GM18870 (cell line): ENCODE results near the gene RAB1B.

Source experiments
- ATAC-seq: cut with Tn5 transposase; IDR thresholded peaks from one replicate; pipeline ENCODE4 v1.9.1; 2021; ENCODE audit warnings: moderate library complexity; ENCODE audit not compliant: unreplicated experiment

Gene RAB1B

DNA sequence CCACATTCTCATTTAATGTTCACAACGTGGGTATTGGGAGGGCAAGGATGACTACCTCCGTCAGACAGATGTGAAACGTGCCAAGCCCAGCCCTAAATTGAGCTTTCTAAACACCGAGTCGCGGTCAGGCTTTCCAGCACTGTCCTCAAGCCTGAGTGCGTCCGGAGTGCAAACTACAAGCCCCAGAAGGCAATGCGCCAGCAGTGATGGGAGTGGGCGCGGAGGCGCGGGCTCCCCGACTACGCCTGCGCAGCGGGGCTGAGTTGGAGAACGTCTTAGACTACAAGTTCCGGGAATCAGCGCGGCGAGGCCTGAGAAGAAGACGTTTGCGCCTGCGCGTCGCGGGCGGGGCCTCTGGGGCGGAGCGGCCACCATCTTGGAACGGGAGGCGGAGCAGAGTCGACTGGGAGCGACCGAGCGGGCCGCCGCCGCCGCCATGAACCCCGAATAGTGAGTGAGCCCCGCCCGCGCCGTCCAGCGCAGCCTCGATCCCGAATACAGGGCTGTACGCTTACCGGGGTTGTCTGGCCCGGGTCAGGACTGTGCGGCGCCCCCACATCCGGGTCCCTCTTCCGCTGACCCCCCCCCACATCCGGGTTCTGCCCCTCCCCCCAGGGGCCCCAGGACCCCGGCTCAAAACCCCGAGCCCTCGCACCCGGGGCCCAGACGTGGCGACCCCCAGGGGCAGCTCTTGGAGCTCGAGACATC lies at the start of gene RAB1B:
RAB1B (plus strand) TSS at position 396 of the 708 bp plus-strand sequence; CDS start at position 437, 41 bp downstream.
- ATAC-seq = peak; percentile 83

DNA sequence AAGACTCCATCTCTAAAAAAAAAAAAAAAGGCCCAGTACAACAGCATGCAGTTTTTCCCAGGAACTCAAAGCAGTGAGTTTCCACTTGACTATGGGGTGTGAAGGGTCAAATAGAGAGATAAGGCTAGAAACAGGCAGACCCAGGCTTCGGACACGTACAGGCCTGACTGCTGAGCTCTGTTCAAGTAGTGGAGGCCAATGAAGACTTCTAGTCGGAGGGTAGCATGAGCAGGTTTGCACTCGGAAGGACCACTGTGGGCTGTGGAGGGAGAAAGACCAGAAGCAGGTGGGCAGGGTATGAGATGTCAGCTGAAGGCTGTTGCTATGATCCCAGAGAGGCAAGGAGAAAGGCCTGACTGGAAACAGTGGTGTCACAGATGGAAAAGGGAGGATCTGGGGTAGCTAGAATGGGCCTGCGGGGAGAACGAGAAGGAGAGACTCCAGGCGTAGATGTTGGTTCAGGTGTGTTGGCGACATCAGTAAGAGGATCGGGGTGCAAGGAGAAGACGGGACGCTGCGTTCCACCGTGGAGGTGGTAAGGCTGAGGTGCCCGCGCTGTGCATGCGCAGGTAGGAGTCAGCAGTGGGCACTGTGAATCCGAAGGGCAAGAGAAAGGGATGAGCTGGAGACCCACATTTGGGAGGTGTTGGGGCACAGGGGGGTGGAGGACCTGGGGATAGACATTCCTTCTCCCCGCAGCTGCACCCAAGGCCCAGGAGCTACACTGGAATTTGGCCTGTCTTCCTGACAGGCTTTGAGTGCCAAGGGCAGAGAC lies 49.4 kb upstream of the RAB1B start:
- ATAC-seq = no peak

DNA sequence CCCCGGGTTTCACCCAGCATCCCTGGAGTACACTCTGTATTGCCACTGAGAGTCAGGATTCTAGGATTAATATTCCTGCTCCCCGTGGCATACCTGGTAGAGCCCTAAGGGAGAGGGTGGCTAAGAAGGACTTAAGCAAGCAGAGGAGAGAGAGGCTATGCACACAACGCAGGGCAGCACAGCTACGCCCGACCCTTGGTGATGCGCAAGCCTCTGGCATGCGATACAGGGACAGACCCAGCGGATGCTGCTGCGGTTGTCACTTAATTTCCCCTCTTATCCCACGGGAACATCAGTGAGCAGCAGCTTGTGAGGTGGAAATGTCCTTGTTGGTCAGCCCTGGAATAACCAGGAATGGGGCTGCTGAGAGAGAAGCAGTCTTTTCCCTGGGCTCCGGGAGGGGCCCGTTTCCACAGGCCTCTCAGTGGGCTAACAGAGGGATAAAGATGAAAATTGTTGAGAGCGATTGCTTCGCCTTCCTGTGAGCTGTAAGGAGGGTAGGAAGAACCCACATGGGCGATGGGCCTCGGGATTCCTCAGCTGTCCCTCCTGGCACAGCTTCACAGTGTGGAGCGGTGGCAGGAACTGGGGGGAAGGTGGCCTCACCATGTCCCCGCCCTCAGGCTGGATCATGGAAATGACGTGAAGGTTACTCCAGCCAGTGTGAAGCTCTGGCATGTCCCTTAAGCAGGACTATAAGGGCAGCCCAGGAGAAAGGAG lies 48.4 kb upstream of the RAB1B start:
- no peak for ATAC-seq

DNA sequence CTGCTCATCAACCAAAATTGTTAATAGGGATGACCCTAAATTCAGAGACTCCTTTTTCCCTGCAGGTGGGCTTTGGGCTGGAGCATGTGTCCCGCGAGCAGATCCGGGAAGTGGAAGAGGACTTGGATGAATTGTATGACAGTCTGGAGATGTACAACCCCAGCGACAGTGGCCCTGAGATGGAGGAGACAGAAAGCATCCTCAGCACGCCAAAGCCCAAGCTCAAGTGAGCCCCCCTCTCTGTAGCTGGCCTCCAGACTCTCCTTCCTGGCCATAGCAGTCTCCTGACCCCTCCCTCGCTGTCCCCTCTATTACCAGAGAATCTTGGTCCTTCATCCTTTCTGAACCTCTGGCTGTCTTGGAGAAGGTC lies 47.9 kb upstream of the RAB1B start:
- ATAC-seq = no peak

DNA sequence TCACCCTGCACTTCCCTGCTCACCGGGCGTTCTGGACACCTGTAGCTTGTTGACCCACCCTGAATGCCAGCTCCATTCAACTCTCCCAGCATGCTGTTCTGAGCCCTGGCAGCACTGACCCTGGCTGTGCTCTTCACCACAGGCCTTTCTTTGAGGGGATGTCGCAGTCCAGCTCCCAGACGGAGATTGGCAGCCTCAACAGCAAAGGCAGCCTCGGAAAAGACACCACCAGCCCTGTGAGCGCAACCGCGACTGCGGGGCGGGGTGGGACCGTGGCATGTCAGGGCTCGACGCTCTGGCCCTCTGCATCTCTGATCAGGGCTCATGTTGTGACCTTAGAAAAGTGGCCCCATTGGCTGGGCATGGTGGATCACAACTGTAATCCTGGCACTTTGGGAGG lies 47.4 kb upstream of the RAB1B start:
- no peak for ATAC-seq

DNA sequence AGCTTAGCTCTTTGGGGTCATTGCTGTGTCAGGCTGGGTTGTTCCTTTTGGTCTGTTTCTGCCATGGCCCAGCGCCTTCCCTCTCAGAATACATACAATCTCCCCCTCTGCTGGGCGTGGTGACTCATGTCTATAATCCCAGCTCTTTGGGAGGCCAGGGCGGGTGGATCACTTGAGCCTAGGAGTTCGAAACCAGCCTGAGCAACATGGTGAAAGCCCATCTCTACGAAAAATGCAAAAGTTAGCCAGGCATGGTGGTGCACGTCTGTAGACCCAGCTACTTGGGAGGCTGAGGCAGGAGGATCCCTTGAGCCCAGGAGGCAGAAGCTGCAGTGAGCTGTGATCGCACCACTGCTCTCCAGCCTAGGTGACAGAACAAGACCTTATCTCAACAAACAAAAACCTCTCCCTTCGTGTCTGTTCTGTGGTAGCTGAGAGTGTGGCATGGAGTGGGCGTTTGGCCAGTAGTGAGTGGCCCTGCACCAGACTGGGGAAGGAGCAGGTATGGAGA lies 46.7 kb upstream of the RAB1B start:
- ATAC-seq = no peak

DNA sequence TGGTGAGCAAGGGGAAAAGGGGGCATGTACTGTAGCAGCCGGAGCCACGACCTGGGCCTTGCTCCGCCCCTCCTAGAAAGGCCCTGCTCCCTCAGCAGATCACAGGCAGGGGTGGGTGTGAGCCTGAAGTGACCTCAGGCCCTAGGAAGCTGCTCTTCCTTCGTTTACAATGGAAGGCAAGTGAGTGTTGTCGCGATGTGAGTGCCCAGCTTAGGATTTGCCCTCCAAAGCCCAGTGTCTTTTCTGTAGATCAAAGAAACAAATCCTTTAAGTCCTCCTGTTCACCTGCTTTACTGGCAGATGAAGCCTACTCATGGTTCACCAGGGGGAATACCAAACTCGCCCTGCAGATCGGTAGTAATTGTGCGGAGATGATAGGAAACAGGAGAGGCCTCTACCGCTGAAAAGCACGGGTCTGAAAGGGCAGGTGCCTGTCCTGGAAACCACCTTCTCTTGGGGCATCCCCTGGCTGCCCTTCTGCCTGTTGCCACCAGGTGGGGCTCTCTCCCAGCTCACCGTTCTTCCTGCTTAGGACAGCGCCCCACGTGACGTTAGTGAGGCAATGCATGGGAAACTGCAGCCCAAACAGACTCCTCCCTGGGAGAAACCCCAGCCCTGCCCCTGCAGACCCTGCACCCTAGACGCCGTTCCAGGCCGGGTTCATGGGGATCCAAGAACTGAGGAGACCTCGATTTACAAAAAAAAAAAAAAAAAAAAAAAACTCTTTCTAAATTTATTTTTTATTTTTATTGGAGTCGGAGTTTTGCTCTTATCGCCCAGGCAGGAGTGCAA lies 45.9 kb upstream of the RAB1B start:
- ATAC-seq = peak; percentile 77

DNA sequence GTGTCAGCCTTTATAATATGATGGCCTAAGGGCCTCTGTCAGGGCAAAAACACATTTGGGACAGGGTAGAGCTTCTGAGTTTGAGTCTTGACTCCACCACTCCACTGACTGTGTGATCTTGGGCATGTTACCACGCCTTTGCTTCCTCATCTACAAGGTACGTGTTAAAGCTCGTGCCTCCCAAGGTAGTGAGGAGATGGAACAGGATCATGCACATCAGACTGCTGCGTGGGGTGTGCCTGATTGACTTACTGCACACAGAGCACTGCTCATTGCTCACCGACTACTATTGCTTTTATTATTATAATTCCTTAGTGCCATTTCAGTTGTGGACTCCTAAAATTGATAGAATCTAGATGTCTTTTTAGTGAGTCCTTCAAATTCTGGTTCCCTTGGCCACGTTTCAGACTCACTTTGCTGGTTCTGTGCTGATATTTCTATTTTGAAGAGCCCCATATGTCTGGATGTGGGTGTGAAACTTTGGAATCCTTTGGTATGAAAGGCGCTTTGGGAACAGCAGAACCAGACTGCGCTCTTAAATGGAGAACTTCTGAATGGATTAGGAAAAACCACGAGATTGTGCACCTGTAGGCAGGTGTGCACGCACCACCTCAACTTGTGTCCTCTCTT lies 44.1 kb upstream of the RAB1B start:
- ATAC-seq = no peak

DNA sequence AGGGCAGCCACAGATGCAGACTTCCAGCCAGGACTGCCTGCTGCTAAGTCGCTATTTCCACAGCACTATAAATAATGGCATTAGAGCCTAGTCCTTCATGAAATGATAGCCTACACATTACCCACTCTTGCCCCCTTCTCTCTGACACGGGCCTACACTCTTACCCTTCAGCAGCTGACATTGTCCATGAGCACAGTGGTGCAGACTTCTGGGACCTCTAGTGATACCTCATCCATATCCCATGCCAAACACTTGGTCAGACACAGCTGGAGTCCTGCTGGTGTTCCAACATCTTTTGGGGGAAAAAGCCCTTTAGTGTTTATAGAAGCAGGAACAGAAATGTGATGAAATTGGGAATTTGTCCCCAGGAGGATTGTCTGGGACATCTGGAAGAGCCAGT lies 43.4 kb upstream of the RAB1B start:
- ATAC-seq = no peak

DNA sequence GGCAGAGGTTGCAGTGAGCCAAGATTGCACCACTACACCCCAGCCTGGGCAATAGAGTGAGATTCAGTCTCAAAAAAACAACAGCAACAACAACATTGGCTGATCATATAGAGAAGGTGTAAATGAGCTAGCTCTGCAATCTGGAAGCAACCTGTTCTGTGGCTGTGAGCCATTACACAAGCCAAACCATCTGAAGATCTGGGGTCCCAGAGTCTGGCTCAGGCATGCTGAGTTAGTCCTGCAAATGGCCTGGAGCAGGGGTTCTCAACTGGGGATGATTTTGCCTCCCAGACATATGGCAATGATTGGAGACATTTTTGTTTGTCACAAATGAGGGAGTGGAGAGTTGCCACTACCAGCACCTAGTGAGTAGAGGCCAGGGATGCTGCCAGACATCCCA lies 42.3 kb upstream of the RAB1B start:
- ATAC-seq = no peak

DNA sequence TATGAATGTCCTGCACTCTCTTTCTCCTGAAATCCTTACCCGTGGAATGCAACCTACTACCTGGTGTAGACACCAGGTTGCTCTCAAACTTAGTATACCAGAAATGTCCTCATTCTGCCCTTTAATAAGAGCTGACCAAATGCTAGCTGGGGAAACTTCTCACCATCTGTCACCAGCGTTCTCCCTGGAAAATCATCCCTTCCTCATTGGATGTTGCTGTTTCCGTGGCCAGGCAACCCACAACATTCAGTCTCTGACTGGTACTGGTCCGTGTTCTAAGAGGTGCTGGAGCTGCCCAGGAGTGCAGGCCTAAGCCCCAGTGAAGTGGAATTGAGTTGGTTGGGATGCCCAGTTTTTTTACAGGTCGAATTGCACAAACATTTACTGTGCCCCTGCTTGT lies 40.7 kb upstream of the RAB1B start:
- ATAC-seq = no peak

DNA sequence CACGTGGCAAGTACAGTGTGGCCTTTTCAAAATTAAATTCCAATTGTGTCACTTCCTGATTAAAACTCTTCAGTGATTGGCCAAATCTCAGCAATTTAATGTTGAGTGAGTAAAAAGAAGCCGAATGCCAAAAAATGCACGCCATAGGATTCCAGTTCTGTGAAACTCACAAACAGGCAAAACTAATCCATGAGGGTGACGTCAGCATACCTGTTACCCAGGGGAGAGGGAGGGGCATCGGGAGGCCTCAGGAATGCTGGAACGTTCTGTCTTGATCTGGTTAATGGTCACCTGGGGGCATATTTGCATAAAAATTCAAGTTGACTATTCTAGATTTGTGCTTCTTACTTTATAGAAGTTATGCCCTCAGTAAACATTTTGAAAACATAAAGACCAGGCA lies 39.9 kb upstream of the RAB1B start:
- ATAC-seq = no peak

DNA sequence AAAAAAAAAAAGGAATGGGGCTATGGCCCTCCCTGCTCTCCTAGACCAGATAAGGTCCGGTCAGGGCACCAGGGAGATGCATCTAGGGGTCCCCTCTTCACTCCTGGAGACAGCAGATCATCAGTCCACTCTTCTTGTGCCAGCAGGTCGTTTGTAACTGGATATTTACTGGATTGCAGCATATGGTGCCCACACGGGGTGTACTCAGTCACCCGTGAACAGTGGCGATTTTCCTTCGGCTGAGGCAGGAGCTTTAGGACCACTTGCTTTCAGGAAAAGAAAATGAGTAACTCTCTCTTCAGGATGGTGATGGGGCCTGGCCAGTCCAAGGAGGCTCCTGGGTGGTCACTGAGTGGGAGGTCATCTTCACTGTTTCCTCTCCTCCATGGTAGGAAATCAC lies 38.3 kb upstream of the RAB1B start:
- ATAC-seq = no peak

DNA sequence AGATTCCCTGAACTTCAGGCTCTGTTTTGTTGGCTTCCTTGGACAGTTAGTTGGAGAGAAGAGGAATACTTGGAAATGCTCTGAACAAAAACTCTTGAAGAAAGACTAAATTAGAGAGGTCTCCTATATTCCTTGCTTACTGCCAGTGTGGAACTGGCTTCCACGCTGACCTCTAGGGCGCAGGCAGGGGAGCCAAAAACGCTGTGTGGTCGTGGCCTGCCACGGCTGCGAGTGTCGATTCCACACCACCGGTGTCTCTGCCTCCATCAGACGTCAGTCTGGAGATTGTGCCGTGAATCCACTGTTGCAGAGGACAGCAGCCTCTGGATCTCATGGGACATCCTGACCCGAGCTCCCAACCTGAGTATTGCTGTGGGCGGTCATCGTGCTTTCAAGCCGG lies 37.5 kb upstream of the RAB1B start:
- no peak for ATAC-seq

DNA sequence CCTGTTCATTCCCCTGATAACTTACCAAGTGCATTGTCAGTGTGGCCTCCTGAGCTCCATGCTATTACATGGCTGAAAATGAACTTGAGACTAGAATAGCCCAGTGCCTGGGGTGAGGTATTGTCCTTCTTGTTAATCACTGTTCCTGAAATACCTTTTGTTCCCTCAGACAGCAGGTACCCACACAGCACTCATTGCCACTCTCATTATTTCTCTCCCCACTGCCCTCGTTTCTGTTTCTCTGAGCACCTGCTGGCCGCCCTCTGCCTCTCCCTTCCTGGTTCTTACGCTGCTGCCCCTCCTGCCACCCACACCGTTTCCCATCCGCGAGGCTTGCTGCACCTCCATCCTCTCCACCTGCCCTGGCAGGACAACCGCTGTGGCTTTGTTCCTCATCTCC lies 36.9 kb upstream of the RAB1B start:
- no peak for ATAC-seq

DNA sequence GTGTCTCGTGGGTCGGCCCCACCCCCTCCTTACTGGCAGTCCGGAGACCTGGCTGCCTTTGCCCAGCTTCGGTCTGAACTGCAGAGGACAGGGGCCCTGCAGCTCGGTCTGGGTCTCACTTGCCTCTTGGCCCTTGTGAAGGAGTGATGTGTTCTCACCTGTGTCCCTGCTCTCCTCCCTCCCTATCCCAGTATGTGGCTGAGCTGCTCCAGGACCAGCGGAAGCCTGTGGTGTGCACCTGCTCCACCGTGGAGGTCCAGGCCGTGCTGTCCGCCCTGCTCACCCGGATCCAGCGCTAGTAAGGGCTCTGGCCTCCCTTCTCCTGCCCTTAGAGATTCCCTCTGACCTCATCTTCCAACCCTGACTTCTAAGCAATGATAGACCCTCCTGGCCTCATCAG lies 35.7 kb upstream of the RAB1B start:
- ATAC-seq = no peak

DNA sequence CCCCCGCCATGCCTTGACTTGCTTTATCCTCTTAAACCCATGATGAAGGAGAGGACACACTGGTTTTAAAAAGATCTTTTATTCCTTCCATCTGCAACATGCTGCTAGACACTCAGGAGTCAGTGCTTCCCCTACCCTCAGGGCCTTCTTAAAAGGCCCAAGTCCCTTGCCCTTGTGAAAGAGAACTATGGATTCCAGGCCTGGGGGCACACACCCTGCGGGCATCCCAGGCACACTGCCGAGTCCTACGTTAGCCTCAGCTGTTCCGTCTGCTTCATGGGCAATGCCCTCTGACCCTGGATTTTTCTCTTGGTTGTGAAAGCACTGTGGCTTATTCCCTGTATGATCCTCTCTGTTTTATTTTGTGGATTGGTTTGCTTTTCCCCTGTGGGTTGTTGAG lies 35.1 kb upstream of the RAB1B start:
- ATAC-seq = no peak

DNA sequence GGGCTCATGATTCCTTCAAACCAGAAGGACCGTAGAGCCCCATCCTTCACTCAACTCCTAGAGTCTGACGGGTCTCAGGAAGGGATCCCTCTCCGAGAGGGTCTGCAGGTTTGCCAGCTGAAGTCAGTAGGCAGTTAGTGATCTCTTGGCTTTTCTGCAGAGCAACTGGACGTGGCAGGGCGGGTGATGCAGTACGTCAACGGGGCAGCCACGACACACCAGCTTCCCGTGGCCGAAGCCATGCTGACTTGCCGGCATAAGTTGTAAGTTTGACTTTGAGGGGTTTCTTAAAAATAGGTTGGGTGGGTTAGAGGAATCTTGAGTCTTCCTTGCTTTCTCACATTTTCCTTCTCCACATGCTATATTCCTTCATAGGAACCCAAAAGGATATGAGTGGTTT lies 33.3 kb upstream of the RAB1B start:
- ATAC-seq = no peak

DNA sequence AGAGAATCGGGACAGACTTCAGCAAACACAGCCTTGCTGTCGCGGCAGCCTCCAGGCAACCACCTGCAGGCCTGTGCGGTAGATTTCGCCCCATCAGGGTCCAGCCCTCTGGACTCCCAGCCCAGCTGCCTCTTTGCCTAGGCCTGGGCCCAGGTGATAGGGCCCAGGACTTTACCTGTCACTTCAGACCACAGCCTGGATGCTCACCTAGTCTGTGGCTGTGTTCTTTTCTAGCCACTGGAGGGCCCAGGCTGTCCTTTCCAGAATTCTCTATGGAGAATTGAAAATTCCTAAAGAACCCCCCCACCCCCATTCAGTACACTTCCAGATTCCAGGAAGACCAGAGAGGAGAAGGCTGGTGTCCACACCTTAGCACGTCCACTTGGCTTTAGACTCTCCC lies 30.6 kb upstream of the RAB1B start:
- no peak for ATAC-seq

DNA sequence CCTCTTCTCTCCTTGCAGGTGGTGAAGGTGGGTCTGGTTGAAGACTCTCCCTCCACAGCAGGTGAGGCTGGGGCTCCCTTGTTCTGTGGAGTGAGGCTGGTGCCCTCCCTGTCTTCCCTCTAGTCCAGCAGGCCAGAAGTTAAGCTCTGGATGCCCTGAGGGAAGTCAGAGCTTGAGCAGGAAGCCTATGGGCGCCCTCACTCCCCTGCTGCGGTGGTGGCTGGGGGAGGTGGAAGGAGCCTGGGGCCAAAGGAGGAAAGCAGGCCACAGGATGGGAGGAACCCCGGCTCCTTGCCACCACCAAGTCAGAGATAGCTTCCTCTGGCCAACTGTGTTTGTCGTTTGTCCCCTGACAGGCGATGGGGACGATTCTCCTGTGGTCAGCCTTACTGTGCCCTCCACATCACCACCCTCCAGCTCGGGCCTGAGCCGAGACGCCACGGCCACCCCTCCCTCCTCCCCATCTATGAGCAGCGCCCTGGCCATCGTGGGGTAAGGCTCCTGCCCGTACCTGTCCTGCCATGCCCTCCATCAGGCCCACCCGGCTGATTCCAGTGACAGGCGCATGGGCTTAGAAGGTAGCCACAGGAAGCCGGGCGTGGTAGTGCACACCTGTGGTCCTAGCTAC lies 29.5 kb upstream of the RAB1B start:
- no peak for ATAC-seq
